Measurements from ENCODE around the gene CCDC68.

The CCDC68 gene

DNA sequence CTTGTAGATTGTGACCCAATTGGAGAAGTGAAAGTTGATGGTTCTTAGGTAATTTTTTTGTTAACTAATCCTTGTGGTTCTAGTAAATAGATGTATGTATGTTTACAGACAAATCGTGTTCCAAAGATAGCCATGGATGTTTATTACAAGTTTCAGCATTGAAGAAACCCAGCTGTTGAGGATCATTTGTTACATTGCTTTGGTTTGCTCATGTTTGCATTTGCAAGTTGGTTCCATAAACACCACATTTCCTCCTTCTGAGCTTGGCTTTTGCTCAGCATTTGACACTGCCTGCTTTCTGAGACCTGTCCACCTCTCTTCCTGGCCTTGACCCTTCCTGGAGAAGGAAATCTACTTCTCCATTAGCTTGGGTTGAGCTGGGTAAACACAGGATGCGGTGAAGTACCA, 1.8 kb upstream of the CCDC68 start:
- no peak for DNase-seq (ENCODE audit: low read depth)

DNA sequence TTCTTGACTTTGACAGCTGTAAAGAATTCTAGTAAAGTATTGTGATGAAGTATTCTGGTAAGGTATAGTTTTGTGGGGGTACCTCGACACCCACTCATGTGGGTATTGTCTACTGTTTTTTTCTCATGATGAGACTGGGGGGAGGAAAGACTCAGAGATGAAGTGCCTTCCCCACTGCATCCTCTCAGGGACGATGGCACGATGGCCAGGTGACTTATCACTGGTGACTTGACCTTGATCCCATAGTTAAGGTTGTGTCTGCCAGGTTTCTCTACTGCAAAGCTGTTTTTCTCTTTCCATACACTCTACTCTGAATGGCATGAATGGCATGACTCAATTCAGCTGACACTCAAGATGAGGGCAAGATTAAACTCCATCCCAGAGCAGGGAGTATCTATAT, 936 bp upstream of the CCDC68 start:
- no peak for DNase-seq (ENCODE audit: low read depth)

DNA sequence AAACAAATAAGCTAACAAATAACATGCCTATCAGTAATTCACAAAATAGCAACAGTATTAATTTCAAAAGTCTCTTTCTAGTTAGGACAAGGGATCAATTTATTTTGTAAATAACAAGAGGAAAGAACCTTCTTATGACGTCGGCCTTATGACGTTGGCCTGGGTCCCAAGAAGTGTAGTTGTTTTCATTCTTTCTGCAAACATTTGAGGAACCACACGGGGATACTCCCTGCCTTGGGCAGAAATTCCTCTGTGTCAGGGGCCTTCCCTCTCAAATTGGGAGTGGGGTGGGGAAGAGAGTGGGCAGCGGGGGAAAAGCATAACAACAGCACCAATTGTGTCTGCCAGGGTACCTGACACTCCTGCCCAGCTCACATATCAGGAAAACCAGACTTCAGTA, 1.3 kb downstream of the CCDC68 start:
- DNase-seq (ENCODE audit: low read depth), result no peak

DNA sequence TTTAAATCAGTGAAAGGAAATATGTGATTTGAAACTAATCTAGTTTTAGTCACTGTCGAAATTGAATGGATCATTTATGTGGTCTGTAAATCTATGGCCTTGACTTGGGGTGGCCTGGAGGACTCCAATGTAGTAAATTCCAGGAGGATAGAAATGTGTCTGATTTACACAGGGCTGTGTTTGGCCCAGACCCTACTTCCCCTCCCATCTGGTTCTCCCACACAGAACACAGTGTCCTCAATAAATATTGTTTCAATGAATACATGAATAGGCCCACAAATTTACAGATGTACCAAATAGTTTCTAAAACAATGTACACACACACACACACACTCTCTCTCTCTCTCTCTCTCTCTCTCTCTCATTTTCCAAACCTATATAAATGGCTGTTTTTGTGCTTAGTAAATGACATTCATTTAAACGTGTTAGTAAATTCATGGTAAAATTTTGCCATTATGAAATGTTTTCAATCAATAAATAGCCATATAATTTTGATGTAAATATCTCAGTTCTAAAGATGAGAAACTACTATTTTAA, 1.9 kb downstream of the CCDC68 start:
- no peak for DNase-seq (ENCODE audit: low read depth)

DNA sequence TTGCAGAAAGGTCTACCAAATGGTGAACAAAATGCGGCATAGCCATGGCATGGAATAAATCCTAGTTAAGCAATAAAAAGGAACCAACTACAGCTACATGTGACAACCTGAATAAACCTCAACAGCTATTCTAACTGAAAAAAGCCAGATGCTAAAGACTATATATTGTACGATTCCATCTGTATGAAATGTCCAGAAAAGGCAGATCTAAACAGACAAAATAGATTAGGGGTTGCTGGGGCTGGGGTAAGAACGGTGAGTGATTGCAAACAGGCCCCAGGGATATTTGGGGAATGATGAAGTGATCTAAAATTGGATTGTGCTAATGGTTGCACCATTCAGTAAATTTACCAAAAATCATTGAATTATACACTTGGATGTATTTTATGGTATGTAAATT, 2.8 kb downstream of the CCDC68 start:
- no peak for DNase-seq (ENCODE audit: low read depth)

DNA sequence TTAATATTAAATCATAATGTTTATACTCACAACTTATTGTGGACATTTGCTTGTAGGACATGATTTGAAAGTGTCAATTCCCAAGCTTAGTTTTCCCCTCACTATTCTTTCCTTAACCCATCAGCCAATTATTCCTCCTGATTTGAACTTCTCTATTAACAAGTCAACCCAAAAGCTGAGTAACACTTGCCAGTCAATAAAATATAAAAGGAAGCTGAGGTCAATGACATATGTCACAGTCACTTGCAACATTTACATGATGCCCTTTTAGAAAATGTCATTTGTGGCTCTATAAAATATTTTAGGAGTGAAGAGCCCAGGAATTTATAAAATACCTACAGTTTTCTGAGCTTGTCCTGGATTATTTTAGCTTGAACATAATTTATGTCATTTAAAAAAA, 7.2 kb downstream of the CCDC68 start:
- DNase-seq (ENCODE audit: low read depth), result no peak

DNA sequence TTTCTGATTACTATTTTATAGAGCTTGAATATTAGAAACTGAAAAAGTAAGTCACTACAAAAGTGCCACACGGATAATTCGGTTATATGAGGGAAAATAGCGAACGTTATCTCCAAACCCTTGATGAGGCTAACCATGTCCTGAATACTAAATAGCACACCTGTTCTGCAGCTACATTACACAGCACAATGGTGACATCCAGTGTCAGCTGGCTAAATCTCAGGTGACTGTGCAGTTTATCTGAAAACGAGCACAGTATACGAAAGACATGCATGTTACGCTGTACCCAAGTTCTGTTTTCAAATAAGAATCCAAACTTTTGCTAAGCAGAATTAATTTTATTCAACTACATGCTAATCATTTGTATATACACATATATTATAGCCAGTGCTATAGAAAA, 9.0 kb downstream of the CCDC68 start:
- DNase-seq (ENCODE audit: low read depth), result no peak

DNA sequence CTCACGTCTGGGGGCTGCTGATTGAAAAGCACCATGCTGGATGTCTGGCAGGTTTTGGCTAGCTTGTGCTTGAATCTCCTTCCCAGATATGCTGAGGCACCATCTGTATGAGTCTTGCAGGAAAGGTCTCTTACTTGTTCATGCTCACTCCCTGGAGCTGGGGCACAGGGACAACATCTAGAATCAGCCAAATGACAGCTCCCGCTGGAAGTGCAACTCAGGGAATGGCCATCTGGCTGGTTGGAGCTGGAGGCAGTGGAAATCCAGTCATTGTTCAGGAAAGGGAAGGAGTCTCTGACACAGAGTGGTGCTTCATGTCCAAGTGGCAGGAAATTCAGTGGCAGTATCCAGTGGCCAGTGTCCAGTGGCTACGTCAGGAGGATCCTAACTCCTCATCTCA, 9.7 kb downstream of the CCDC68 start:
- no peak for DNase-seq (ENCODE audit: low read depth)

DNA sequence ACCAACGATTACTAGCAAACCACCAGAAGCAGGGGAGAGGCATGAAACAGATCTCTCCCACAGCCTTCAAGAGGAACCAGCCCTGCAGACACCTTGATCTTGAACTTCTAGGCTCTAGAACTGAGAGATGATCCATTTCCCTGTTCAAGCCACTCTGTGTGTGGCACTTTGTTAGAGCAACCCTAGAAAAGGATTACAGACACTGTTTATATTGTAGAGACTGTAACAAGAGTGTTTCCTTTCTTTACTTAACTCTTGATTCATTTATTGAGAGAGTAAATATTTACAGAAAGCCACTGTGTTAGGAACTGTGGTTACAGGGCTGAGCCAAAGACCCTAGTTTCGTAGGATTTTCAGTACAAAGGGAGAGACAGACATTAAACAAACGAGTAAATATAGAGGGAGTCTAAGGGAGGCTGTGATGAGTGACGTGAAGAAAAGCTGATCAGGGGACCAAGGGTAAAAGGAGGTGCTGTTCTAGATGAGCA, 10.9 kb downstream of the CCDC68 start:
- no peak for DNase-seq (ENCODE audit: low read depth)

DNA sequence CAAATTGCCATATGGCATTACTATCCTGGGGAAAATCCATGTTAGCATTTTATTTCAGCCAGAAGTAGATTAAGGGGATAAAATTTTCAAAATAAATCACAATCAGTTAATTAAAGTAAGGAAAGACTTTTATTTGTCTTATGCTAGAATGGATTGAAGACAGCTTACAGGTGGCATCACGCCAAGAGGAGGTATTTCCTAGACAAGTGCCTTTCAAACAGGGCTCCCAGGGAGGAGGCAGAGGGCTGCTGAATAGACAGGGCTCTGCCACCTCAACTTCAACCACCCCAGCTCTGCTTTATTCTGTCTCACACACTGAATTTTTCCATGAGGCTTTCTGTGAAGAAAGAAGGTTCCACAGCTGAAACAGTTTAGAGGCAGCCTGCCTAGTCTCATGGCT, 12.2 kb downstream of the CCDC68 start:
- DNase-seq (ENCODE audit: low read depth), result no peak

DNA sequence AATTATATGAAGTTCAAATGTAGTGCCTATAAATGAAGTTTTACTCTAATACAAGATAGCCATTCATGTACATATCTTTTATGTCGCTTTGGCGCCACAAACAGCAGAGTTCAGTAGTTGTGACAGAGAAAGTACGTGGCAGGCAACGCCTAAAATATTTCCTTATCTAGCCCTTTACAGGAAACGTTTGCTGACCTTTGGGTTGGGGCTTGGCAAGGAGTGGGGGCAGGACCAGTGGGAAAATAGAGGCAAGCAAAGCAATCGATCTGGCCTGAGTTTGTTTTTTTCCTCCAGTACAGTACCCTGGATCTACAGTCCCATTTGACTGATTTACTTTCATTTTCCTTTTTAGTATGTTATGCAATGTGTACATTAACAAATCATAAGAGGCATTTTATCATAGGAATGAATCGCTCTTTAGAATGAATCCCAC, 13.1 kb downstream of the CCDC68 start:
- DNase-seq (ENCODE audit: low read depth), result no peak

DNA sequence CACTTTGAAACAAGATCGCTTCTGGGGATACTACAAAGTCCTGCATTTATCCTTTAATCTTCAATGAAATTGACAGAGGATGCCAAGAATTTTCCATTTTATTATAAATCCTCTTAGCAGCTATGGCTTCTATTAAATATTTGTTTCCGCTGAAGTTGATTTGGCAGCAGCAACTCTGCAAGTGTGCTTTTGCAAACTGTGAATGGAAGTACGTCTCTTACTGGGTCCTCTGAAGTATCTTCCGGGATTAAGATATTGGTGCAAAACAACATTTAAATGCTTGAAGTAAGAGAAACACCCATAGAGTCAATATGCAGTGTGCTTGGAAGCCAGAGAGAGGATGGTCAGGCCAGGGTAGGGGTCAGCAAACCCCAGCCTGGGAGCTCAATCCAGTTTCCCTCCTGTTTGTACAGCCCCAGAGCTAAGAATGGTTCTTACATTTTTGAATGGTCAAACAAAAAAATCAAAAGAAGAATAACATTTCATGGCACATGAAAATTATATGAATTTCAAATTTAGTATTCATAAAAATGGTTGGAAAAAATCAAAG, 13.6 kb downstream of the CCDC68 start:
- DNase-seq (ENCODE audit: low read depth), result no peak

DNA sequence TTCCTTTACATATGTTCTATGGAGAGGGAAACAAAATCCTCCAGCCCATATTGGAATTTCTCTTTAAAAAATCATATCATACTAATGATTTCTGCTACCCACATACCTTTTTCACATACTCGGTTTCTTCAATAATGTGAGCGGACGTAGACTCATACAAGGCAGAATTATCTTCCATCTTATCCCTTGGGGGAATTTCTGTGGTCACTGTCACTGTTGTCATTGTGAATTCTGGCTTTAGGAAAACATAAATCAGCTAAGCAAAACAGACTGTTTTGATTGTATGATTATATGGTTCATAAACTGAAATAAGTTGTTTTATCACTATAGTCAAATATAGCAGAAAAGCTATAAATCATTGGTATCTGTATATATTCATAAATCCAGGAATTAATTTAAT, 16.7 kb downstream of the CCDC68 start:
- DNase-seq (ENCODE audit: low read depth), result no peak

DNA sequence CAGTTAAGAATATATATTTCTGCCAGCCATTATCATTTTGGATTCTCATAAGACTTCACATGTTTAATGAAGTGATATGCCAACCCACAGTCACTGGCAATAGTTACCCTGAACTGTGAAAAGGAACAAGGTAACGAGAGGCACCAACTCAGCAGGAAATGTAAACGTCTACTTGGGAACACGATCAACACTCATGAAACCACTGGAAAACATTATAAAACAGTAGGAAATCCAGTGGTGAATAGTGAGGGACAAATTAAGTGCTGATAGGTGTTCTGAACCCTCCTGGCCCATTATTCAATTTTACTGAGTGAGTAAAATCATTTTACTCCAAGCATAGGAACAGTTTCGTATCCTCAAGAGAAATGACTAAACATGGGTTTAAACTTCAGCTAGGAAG, 17.1 kb downstream of the CCDC68 start:
- no peak for DNase-seq (ENCODE audit: low read depth)

DNA sequence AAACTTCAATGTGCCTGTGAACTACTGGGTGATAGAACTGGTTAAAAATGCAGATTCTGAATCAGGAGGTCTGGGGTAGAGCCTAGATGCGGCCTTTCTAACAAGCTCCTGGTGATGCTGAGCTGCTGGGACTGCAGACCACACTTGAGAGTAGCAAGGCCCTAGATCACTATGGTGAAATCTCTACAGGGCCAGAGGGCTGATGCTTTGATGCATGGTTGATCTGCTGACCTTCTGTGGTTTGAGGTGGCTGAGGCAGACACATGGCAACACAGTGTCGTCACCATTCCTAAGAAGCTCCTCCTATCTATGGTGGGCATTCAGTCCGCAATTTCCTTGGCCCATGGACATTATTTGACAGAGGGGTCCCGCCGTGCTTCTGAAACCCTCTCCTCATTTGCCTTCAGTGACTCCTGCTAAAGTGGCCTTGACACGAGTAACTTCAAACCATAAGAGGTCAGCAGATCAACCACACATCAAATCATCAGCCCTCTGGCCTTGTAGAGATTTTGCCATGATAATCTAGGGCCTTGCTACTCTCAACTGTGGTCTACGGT, 19.8 kb downstream of the CCDC68 start:
- DNase-seq (ENCODE audit: low read depth), result no peak

DNA sequence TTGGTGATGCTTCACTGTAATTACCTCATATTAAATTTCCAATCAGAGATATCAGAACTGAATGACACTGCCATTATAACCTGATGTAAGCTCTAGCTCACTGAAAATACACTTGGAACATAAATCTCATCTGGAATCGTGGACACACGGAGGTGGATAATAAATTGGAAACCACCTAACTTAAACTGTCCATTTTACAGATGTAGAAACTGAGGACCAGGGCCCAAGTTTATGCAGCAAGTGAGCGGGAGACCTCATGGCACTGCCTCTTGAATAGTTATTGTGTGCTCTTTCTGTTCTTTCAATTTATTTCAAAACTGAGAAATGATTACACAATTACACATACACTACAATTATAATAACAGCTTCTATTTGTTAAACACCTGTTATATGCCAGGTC, 20.8 kb downstream of the CCDC68 start:
- no peak for DNase-seq (ENCODE audit: low read depth)

DNA sequence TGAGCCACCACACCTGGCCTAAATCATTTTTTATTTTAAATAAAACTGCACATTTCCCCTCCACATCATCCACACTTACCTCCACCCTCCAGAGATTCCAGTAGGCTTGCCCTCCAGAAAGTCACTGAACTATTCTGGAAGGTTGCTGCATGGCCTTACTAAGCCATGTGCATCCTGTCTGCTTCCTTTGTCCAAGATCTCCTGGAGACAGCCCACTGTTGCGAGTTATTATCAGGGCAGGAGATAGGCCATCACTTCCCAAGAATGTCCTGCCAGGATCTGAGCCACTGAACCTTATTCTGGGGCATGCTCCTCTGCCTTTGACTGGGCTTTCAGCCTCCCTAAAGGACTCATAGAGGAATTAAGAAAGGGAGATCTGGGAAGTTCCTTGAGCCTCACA, 26.8 kb downstream of the CCDC68 start:
- DNase-seq (ENCODE audit: low read depth), result no peak

DNA sequence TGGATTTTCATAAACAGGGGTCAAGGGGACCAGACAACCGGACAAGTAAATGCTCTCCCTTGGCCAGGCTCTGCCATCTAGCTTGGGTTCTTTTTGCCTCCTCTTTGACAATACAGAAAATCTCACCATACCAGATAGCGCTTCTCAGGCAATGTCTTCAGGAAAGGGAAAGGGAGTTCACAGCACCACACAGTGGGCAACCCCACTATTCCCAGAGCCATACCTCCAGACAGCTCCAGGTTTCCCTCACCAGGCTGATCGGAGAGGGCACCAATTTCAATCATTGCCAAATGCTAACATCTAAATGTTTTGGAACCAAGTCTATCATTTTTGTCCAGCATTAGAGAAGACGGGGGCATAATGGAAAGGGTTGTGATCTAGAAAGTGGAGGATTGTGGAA, 28.1 kb downstream of the CCDC68 start:
- no peak for DNase-seq (ENCODE audit: low read depth)

DNA sequence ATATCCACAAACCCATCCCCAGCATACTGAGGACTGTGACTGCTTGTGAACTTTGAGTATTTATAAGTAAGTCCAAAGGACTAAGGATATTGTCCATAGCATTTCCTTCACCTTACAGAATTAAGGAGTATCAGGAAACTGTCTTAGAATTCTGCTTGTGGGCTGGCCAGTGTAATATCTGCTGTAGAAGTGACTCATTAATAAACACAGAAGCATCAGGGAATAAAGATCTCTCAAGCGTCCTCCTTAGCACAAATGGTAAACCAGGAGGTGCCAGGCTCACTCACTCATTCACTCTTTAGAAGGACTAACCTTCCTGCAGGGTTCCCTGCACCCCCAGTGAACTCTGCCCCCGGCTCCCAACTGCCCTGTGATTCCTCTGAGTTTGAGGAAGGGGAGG, 31.0 kb downstream of the CCDC68 start:
- DNase-seq (ENCODE audit: low read depth), result no peak

DNA sequence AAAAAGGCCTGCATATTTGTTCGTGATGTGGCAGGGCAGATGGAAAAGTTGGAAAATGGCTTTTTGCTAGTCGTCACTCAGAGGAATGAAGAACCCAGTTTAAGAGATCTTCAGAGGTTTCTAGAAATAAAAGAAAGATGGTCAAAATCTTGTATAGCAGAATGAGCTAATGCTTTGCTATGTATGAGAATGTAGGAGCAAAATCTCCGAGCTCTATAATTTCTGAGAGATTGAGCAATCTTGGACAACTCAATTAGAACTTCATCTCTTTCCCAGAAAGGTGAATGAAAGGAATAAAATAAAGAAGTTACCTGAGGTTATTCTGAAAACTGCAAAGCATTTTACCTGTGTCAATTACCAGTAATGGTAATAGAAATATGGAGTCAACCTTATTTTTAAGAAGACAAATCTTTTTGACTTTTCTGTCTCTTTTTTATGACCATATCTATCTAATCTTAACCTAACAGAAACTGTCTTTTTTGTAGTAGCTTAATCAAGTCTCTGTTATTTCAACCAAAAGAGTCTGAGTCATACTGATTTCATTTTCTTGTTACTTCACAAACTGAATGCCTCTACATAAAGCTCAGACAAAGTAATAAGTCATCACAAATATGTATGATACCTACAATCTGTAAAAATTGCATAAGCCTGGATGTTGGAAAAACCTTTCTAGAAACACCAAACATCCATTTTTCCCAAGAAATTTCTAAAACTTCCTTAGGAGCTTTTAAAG, 32.5 kb downstream of the CCDC68 start:
- no peak for DNase-seq (ENCODE audit: low read depth)

DNA sequence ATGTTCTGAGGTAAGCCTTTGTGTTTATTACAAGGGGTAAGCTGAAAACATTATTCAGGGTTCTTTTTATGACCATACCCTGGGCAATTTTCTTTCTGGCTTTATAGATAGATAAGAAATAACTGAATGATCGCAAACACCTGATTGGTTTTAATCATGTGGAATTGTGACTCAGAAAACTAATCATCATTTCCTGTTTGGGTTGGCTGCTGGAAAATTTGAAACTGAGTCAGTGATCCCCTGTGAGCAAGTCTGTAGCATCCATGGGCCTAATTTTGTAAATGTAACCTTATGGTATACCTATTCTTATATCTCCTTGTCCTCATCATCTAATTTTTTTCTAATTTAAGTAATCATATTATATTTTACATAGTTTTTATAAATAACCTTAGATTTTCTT, 34.3 kb downstream of the CCDC68 start:
- DNase-seq (ENCODE audit: low read depth), result no peak

DNA sequence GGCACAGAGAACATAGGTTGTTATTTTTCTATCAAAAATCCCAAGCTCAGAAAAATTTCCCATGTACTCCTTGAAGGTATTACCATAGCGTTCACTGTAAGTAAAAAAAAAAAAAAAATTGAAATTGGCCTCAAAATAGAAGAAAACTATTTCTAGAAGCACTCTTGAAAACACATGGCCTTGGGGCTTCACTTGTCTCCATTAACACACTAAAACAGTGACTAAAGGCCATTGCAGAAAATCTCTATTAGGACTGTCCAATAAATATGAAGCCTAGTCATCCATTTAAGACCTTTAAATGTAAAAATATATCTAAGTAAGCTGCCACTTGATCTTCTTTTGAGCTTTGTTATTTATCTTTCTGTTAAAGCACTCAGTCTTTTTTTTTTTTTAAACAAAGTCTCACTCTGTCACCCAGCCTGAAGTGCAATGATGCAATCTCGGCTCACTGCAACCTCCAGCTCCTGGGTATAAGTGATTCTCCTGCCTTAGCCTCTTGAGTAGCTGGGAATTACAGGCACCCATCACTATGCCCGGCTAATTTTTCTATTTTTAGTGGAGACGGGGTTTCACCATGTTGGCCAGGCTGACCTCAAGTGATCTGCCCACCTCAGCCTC, 35.8 kb downstream of the CCDC68 start:
- no peak for DNase-seq (ENCODE audit: low read depth)

DNA sequence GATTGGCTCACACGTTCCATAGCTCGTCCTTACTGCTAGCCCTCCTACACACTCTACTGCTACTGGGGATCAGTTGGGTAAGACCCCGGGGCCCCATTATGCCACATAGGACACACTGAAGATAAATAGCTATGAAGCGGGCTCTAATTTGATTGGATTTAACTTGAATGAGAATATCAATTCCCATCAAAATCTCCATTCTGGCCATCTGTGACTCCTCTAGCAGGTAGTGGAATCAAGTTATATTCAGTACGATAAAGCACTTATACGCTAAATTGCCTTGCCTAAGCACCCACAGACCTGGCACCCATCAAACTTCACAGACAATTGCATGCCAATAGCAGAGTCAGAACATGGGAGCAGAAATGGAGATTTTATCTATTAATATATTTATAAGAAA, 39.8 kb downstream of the CCDC68 start:
- DNase-seq (ENCODE audit: low read depth), result no peak

All from activated T-cell treated with anti-CD3 and anti-CD28 coated beads for 24 hours (primary cell).